Measurements from ENCODE around the gene DNAJB13. TPM values are rescaled to one million over a fixed set of nuclear protein-coding genes. Genes with fewer than 3 reads are reported as not detected.

Gene DNAJB13
- total RNA-seq, 1 donor from 2014 or later: under 0.01 TPM

GRCh38 chr11:73996161-73996747 lies 45.4 kb downstream of the DNAJB13 start:
- TF ChIP-seq, protein P1, sequence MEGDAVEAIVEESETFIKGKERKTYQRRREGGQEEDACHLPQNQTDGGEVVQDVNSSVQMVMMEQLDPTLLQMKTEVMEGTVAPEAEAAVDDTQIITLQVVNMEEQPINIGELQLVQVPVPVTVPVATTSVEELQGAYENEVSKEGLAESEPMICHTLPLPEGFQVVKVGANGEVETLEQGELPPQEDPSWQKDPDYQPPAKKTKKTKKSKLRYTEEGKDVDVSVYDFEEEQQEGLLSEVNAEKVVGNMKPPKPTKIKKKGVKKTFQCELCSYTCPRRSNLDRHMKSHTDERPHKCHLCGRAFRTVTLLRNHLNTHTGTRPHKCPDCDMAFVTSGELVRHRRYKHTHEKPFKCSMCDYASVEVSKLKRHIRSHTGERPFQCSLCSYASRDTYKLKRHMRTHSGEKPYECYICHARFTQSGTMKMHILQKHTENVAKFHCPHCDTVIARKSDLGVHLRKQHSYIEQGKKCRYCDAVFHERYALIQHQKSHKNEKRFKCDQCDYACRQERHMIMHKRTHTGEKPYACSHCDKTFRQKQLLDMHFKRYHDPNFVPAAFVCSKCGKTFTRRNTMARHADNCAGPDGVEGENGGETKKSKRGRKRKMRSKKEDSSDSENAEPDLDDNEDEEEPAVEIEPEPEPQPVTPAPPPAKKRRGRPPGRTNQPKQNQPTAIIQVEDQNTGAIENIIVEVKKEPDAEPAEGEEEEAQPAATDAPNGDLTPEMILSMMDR (IDR thresholded peaks at IDR 0.05; ENCODE audit: insufficient read depth, low read length, severe bottlenecking): no peak
- Histone ChIP-seq H3K36me3 (ENCODE audit: control insufficient read depth, insufficient read depth, low read length) (no peaks in the 10 kb centered on the region), H3K4me3 (ENCODE audit: low read depth, low read length) (no peak overlapping the region), H3K27me3 (ENCODE audit: control insufficient read depth, insufficient read depth, low read length) (no peaks in the 10 kb centered on the region)
- no peak for DNase-seq (ENCODE audit: low read depth)
- no peak for FAIRE-seq

DNA sequence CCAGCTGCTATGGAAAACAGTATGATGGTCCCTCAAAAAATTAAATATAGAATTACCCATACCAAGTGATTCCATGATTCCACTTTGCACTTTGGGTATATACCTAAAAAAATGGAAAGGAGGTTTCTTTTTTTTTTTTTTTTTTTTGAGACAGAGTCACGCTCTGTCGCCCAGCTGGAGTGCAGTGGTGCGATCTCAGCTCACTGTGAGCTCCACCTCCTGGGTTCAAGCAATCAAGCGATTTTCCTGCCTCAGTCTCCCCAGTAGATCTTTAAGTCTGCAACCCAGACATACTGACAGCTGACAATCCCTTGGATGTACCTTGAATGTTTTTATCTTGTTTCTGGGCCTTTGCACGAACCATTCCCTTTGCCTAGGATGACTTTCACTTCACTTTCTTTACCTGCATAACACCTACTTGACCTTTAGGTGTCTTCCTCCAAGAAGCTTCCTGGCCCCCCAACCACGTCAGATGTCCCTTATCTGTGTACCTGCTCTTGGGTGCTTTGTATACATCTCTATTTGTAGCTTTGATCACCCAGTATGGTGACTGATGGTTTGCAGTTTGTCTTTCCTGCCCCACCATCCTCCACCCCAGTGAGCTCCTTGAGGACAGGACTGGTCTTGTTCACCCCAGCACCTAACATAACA lies 46.4 kb downstream of the DNAJB13 start:
- DNase-seq (ENCODE audit: low read depth) (no peak), FAIRE-seq (no peak)
- TF ChIP-seq, protein P1 (IDR thresholded peaks at IDR 0.05; ENCODE audit: insufficient read depth, low read length, severe bottlenecking): no peak
- Histone ChIP-seq H3K36me3 (ENCODE audit: control insufficient read depth, insufficient read depth, low read length) (no peaks in the 10 kb centered on the region), H3K4me3 (ENCODE audit: low read depth, low read length) (no peak overlapping the region), H3K27me3 (ENCODE audit: control insufficient read depth, insufficient read depth, low read length) (no peaks in the 10 kb centered on the region)

DNA sequence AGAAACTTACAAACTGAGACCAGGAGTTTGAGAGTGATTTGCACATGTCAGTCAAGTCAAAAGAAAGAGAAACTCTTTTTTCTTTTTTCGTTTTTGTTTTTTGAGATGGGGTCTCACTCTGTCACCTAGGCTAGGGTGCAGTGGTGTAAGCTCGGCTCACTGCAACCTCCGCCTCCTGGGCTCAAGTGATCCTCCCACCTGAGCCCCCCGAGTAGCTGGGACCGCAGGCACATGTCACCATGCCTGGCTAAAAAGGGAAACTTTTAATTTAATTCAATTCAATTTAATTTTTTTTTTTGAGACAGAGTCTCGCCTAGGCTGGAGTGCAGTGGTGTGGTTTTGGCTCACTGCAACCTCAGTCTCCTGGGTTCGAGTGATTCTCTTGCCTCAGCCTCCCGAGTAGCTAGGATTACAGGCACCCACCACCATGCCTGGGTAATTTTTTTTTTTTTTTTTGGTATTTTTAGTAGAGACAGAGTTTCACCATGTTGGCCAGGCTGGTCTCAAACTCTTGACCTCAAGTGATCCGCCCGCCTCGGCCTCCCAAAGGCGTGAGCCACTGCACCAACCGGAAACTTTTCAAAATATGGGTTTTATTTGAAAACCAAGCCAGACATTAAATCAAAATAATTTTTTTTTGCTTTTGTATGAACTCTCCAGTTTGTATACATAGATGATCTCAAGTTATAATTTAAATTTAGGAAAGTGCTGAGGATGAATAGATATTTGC lies 48.2 kb downstream of the DNAJB13 start:
- DNase-seq (ENCODE audit: low read depth) (no peak), FAIRE-seq (no peak)
- Histone ChIP-seq H3K27me3 (ENCODE audit: control insufficient read depth, insufficient read depth, low read length) (no peaks in the 10 kb centered on the region), H3K36me3 (ENCODE audit: control insufficient read depth, insufficient read depth, low read length) (no peaks in the 10 kb centered on the region), H3K4me3 (ENCODE audit: low read depth, low read length) (no peak overlapping the region)
- TF ChIP-seq, protein P1 (IDR thresholded peaks at IDR 0.05; ENCODE audit: insufficient read depth, low read length, severe bottlenecking): no peak

GRCh38 chr11:73999581-74000306 lies 48.9 kb downstream of the DNAJB13 start:
- no peaks in the 10 kb centered on the region for H3K36me3 ChIP-seq (ENCODE audit: control insufficient read depth, insufficient read depth, low read length)
- DNase-seq (ENCODE audit: low read depth) (no peak), FAIRE-seq (no peak)
- TF ChIP-seq, protein P1 (IDR thresholded peaks at IDR 0.05; ENCODE audit: insufficient read depth, low read length, severe bottlenecking): no peak
- no peak overlapping the region for H3K4me3 ChIP-seq (ENCODE audit: low read depth, low read length)
- no peaks in the 10 kb centered on the region for H3K27me3 ChIP-seq (ENCODE audit: control insufficient read depth, insufficient read depth, low read length)

DNA sequence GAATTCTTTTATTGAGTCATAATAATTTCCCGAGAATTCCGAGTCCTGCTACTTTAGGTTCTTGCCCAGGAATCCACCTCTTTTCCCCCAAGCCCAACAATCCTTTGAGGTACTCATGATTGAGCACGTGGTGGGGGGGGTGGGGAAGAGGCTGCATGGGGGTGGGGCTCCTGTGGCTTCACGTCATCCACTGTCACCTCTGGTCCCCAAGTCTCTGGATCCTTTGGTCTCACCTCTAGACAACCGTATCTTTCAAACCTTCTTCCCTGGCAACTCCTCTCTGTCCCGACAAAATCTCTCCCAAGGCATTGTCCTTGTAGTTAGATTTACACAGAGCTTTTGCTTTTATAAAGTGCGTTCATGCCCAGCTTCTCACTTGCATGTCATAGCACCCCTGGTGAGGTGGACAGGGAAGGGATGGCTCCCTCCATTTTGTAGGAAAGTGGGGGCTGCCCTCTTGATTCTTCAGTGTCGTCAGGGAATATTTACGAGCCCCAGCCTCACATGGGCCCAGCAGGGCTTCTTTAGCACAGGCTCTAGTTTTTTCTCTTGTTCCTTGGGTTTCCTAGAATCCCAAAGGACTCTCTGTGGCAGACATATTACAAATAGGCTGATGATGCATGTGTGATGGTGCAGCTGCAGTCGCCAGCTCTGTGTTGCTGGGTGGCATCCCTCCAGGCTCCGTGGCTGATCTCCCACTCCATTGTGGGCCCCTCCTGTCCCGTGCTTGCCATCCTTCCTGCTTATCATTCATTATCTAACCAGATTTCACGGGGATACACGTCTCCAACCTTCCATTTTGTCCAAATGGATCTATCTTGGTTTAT lies 49.7 kb downstream of the DNAJB13 start:
- TF ChIP-seq, protein P1 (IDR thresholded peaks at IDR 0.05; ENCODE audit: insufficient read depth, low read length, severe bottlenecking): no peak
- FAIRE-seq (no peak), DNase-seq (ENCODE audit: low read depth) (no peak)
- no peaks in the 10 kb centered on the region for H3K27me3 ChIP-seq (ENCODE audit: control insufficient read depth, insufficient read depth, low read length)
- no peaks in the 10 kb centered on the region for H3K36me3 ChIP-seq (ENCODE audit: control insufficient read depth, insufficient read depth, low read length)
- no peak overlapping the region for H3K4me3 ChIP-seq (ENCODE audit: low read depth, low read length)

Data from bronchial epithelial cell (primary cell).